ENCODE data around the gene ANKRD12.
"Not testable (repeated sequence)": the region's sequence is repeated elsewhere in the genome, so short reads cannot be mapped to it uniquely, and the experiment has no call there.

ANKRD12 gene

GRCh38 chr18:9234528-9234927 is 97.9 kb downstream of the ANKRD12 start:
- no peak for DNase-seq

GRCh38 chr18:9237981-9238380 is 101.4 kb downstream of the ANKRD12 start:
- no peak for DNase-seq

GRCh38 chr18:9239720-9240119 is 103.1 kb downstream of the ANKRD12 start:
- DNase-seq, result no peak

- DNase-seq, result no peak
Measured at GRCh38 chr18:9240270-9240669, 103.7 kb downstream of the ANKRD12 start.

GRCh38 chr18:9243029-9243428 is 106.4 kb downstream of the ANKRD12 start:
- DNase-seq, result no peak

GRCh38 chr18:9244376-9244775 is 107.8 kb downstream of the ANKRD12 start:
- no peak for DNase-seq

GRCh38 chr18:9248661-9249060 is 112.1 kb downstream of the ANKRD12 start:
- DNase-seq, result no peak

- no peak for DNase-seq
Measured at GRCh38 chr18:9249254-9249653, 112.7 kb downstream of the ANKRD12 start.

- no peak for DNase-seq
Measured at GRCh38 chr18:9259173-9259572, 122.6 kb downstream of the ANKRD12 start.

- no peak for DNase-seq
Measured at GRCh38 chr18:9260388-9261380, 124.1 kb downstream of the ANKRD12 start.

- no peak for DNase-seq
Measured at GRCh38 chr18:9263264-9263663, 126.7 kb downstream of the ANKRD12 start.

GRCh38 chr18:9264797-9265196 is 128.2 kb downstream of the ANKRD12 start:
- not testable (repeated sequence) for DNase-seq

- DNase-seq, result no peak
Measured at GRCh38 chr18:9273221-9273620, 136.6 kb downstream of the ANKRD12 start.

GRCh38 chr18:9275890-9276289 is 139.3 kb downstream of the ANKRD12 start:
- DNase-seq, result no peak

GRCh38 chr18:9278028-9278427 is 141.4 kb downstream of the ANKRD12 start:
- DNase-seq, result no peak

GRCh38 chr18:9280849-9281248 is 144.3 kb downstream of the ANKRD12 start:
- no peak for DNase-seq

GRCh38 chr18:9281780-9282179 is 145.2 kb downstream of the ANKRD12 start:
- no peak for DNase-seq

GRCh38 chr18:9283791-9284190 is 147.2 kb downstream of the ANKRD12 start:
- DNase-seq, result no peak

- no peak for DNase-seq
Measured at GRCh38 chr18:9285604-9286003, 149.0 kb downstream of the ANKRD12 start.

- DNase-seq, result no peak
Measured at GRCh38 chr18:9287036-9287435, 150.5 kb downstream of the ANKRD12 start.

- DNase-seq, result no peak
Measured at GRCh38 chr18:9289698-9290097, 153.1 kb downstream of the ANKRD12 start.

- no peak for DNase-seq
Measured at GRCh38 chr18:9290156-9290555, 153.6 kb downstream of the ANKRD12 start.

- DNase-seq, result no peak
Measured at GRCh38 chr18:9292047-9292446, 155.5 kb downstream of the ANKRD12 start.

- no peak for DNase-seq
Measured at GRCh38 chr18:9293948-9294347, 157.4 kb downstream of the ANKRD12 start.

Measured in SW 1271 (cell line).